Mammary epithelial cell (primary cell): ENCODE data around the gene QRFP.

Experiments
- CTCF ChIP-seq, 2 donors: IDR thresholded peaks in 1 of 2; conservative IDR thresholded peaks in 1 of 2; 2 replicates each; pipeline ENCODE4 v1.5.1; 2011 to 2012; ENCODE audit warnings: inconsistent platforms in 2 of 2, low read length in 2 of 2, mild to moderate bottlenecking in 2 of 2, control low read depth in 1 of 2, low read depth in 1 of 2; ENCODE audit not compliant: insufficient read depth in 1 of 2; ENCODE audit errors: extremely low read depth in 1 of 2
- EZH2 ChIP-seq: IDR thresholded peaks from 2 replicates; pipeline ENCODE4 v1.6.1; 2012; ENCODE audit warnings: low read length, inconsistent platforms, borderline replicate concordance

GRCh38 chr9:130934246-130934645 is 37.6 kb upstream of the QRFP start:
- TF ChIP-seq CTCF (conservative IDR thresholded peaks at IDR 0.05 in 1 of 2, IDR thresholded peaks at IDR 0.05 in 1 of 2; ENCODE audit: extremely low read depth in 1 of 2, insufficient read depth in 1 of 2, low read depth in 1 of 2, low read length in 2 of 2) (no peak), EZH2 (no peak)
